H1 (cell line): Measurements from ENCODE around the gene PSMB5. TPM values are rescaled to one million over a fixed set of nuclear protein-coding genes. Genes with fewer than 3 reads are reported as not detected.

Source experiments
- CTCF ChIA-PET: fragments of 300-600 bp; sonication (Branson Sonifier 250); formaldehyde crosslinking; loops from one replicate; lab custom pipeline; 2021; ENCODE audit not compliant: partially characterized antibody; lab: Charles Lee
- POLR2A ChIA-PET: fragments of 300-600 bp; sonication (Branson Sonifier 250); formaldehyde crosslinking; loops from one replicate; lab custom pipeline; 2021; ENCODE audit warnings: inconsistent platforms; ENCODE audit not compliant: partially characterized antibody; lab: Charles Lee
- DNase-seq, 2 experiments: peaks; one replicate each; pipeline versions ENCODE4 v3.0.0 to v3.0.0-alpha.2; 2010 to 2022; ENCODE audit warnings: low spot score in 2 of 2, low read depth in 1 of 2, mixed read lengths in 1 of 2
- FAIRE-seq: peaks from 2 replicates; lab custom pipeline; 2011; peaks lifted over from hg19 to GRCh38; lab: Jason Lieb, UNC
- H2AFZ ChIP-seq: 2 replicates; pipeline ENCODE4 v1.8.1; 2012; ENCODE audit warnings: low read length, inconsistent platforms
- H2AK5ac ChIP-seq: 2 replicates; pipeline ENCODE4 v1.6.1; 2013; ENCODE audit warnings: low read depth, low read length
- H2BK120ac ChIP-seq: replicated peaks from 2 replicates; pipeline ENCODE3; 2013; ENCODE audit warnings: low read depth, low read length, inconsistent platforms
- H2BK12ac ChIP-seq: 2 replicates; pipeline ENCODE4 v1.6.1; 2013; ENCODE audit warnings: low read depth, low read length
- H2BK15ac ChIP-seq: 2 replicates; pipeline ENCODE4 v1.6.1; 2013; ENCODE audit warnings: low read length
- H2BK20ac ChIP-seq: 2 replicates; pipeline ENCODE4 v1.6.1; 2013; ENCODE audit warnings: low read length
- H2BK5ac ChIP-seq: 2 replicates; pipeline ENCODE4 v1.6.1; 2013; ENCODE audit warnings: low read depth, low read length
- H3K14ac ChIP-seq: 2 replicates; pipeline ENCODE4 v1.6.1; 2013; ENCODE audit warnings: inconsistent platforms; ENCODE audit not compliant: insufficient read length
- H3K18ac ChIP-seq: 2 replicates; pipeline ENCODE4 v1.6.1; 2013; ENCODE audit warnings: low read length; ENCODE audit errors: extremely low read depth
- H3K23ac ChIP-seq: 2 replicates; pipeline ENCODE4 v1.6.1; 2013; ENCODE audit warnings: inconsistent platforms; ENCODE audit not compliant: insufficient read length
- H3K23me2 ChIP-seq: 2 replicates; pipeline ENCODE4 v1.6.1; 2013; ENCODE audit warnings: low read depth, low read length
- H3K27ac ChIP-seq: 2 replicates; pipeline ENCODE4 v1.6.1; 2011; ENCODE audit warnings: low read depth, low read length, inconsistent platforms
- H3K27me3 ChIP-seq, 4 experiments: replicated peaks in 1 of 4; 1 replicate in 1 of 4; 2 replicates in 3 of 4; pipeline versions ENCODE4 v1.6.1 to v1.8.1; 2011 to 2013; ENCODE audit warnings: low read length in 3 of 4, mild to moderate bottlenecking in 3 of 4, inconsistent platforms in 2 of 4, mixed read lengths in 2 of 4, moderate library complexity in 1 of 4; ENCODE audit not compliant: control insufficient read depth in 3 of 4, insufficient read depth in 3 of 4; ENCODE audit errors: extremely low read depth in 1 of 4
- H3K36me3 ChIP-seq, 4 experiments: 2 replicates each; pipeline versions ENCODE4 v1.6.1 to v1.8.1; 2011 to 2013; ENCODE audit warnings: mild to moderate bottlenecking in 4 of 4, low read length in 3 of 4, moderate library complexity in 2 of 4, control low read depth in 1 of 4, inconsistent platforms in 1 of 4; ENCODE audit not compliant: insufficient read depth in 4 of 4, control insufficient read depth in 2 of 4
- H3K4ac ChIP-seq: replicated peaks from 2 replicates; pipeline ENCODE3; 2013; ENCODE audit warnings: low read length, low read depth, mixed read lengths, inconsistent platforms; ENCODE audit not compliant: insufficient read length
- H3K4me1 ChIP-seq, 4 experiments: replicated peaks in 1 of 4; 1 replicate in 1 of 4; 2 replicates in 3 of 4; pipeline versions ENCODE4 v1.6.1 to v1.8.1; 2011 to 2013; ENCODE audit warnings: low read length in 3 of 4, inconsistent platforms in 2 of 4, mixed read lengths in 1 of 4; ENCODE audit not compliant: insufficient read depth in 4 of 4, control insufficient read depth in 3 of 4
- H3K4me2 ChIP-seq, 2 experiments: 2 replicates each; pipeline versions ENCODE4 v1.6.1 to v1.8.1; 2011 to 2013; ENCODE audit warnings: low read depth in 2 of 2, low read length in 2 of 2, control low read depth in 1 of 2, inconsistent platforms in 1 of 2, mild to moderate bottlenecking in 1 of 2; ENCODE audit not compliant: insufficient read depth in 1 of 2
- H3K4me3 ChIP-seq, 4 experiments: fragments of 200-600, 300-600 bp in 1 of 4; sonication (generic), shearing (Covaris generic), sonication (Bioruptor Twin) in 1 of 4; 2 replicates each; pipeline versions ENCODE4 v1.5.1 to v1.8.1; 2011 to 2016; ENCODE audit warnings: low read length in 4 of 4, low read depth in 3 of 4, control low read depth in 2 of 4, inconsistent platforms in 2 of 4, mild to moderate bottlenecking in 2 of 4, mixed read lengths in 1 of 4, moderate library complexity in 1 of 4; ENCODE audit not compliant: insufficient read depth in 2 of 4; ENCODE audit errors: extremely low read depth in 1 of 4
- H3K56ac ChIP-seq: replicated peaks from 2 replicates; pipeline ENCODE3; 2013; ENCODE audit warnings: low read depth, mild to moderate bottlenecking, mixed read lengths, low read length, inconsistent platforms; ENCODE audit not compliant: insufficient read length
- H3K79me1 ChIP-seq: 2 replicates; pipeline ENCODE4 v1.6.1; 2013; ENCODE audit warnings: low read depth, low read length, control low read depth
- H3K79me2 ChIP-seq, 2 experiments: 2 replicates each; pipeline versions ENCODE4 v1.6.1 to v1.8.1; 2012 to 2013; ENCODE audit warnings: low read length in 2 of 2, mild to moderate bottlenecking in 2 of 2, inconsistent platforms in 1 of 2; ENCODE audit not compliant: insufficient read depth in 2 of 2, control insufficient read depth in 1 of 2
- H3K9ac ChIP-seq, 4 experiments: replicated peaks in 1 of 4; 1 replicate in 1 of 4; 2 replicates in 3 of 4; pipeline versions ENCODE4 v1.6.1 to v1.8.1; 2011 to 2013; ENCODE audit warnings: low read depth in 3 of 4, low read length in 3 of 4, control low read depth in 2 of 4, mild to moderate bottlenecking in 2 of 4, moderate library complexity in 2 of 4, inconsistent platforms in 1 of 4; ENCODE audit errors: extremely low read depth in 1 of 4
- H3K9me3 ChIP-seq, 2 experiments: 2 replicates each; pipeline versions ENCODE4 v1.6.1 to v1.8.1; 2012 to 2013; ENCODE audit warnings: mild to moderate bottlenecking in 2 of 2, moderate library complexity in 2 of 2, control low read depth in 1 of 2, inconsistent platforms in 1 of 2, low read depth in 1 of 2, low read length in 1 of 2, mixed read lengths in 1 of 2; ENCODE audit not compliant: insufficient read depth in 2 of 2
- H4K20me1 ChIP-seq, 2 experiments: replicated peaks in 1 of 2; 2 replicates each; pipeline versions ENCODE3 to v1.8.1; 2011 to 2013; ENCODE audit warnings: inconsistent platforms in 2 of 2, low read length in 2 of 2, mild to moderate bottlenecking in 1 of 2; ENCODE audit not compliant: insufficient read depth in 2 of 2, control insufficient read depth in 1 of 2
- H4K5ac ChIP-seq: 2 replicates; pipeline ENCODE4 v1.6.1; 2013; ENCODE audit warnings: low read length, low read depth, mixed read lengths, inconsistent platforms; ENCODE audit not compliant: insufficient read length
- H4K8ac ChIP-seq: 2 replicates; pipeline ENCODE4 v1.8.0; 2013; ENCODE audit warnings: mild to moderate bottlenecking, moderate library complexity, low read length, inconsistent platforms; ENCODE audit not compliant: insufficient read depth; ENCODE audit errors: extremely low read depth
- H4K91ac ChIP-seq: replicated peaks from 2 replicates; pipeline ENCODE3; 2013; ENCODE audit warnings: low read length, mixed read lengths, inconsistent platforms; ENCODE audit not compliant: insufficient read length
- ASH2L ChIP-seq: fragments of 200-600, 300-600 bp; sonication (generic); IDR thresholded peaks from one replicate; pipeline ENCODE4 v1.7.1; 2017; ENCODE audit warnings: low read length
- CBX8 ChIP-seq: fragments of 300-800, 300-1000 bp; sonication (generic); IDR thresholded peaks from 2 replicates; pipeline ENCODE4 v1.7.1; 2016; ENCODE audit warnings: low read depth, low read length, borderline replicate concordance
- CHD1 ChIP-seq: IDR thresholded peaks from 2 replicates; pipeline ENCODE4 v1.6.1; 2012; ENCODE audit warnings: low read depth, low read length, improper control_type of control experiment
- JUN ChIP-seq: IDR thresholded peaks from 2 replicates; pipeline ENCODE4 v1.6.1; 2011; ENCODE audit warnings: low read depth, mild to moderate bottlenecking, improper control_type of control experiment, low read length
- KDM1A ChIP-seq: fragments of 200-600, 300-600 bp; sonication (generic); IDR thresholded peaks from 2 replicates; pipeline ENCODE4 v1.7.1; 2016; ENCODE audit warnings: mild to moderate bottlenecking, low read length, borderline replicate concordance
- POU5F1 ChIP-seq: IDR thresholded peaks from 2 replicates; pipeline ENCODE4 v1.6.1; 2011; ENCODE audit warnings: low read depth, mild to moderate bottlenecking, low read length, moderate library complexity
- RXRA ChIP-seq: IDR thresholded peaks from 2 replicates; pipeline ENCODE4 v1.6.1; 2011; ENCODE audit warnings: low read depth, mild to moderate bottlenecking, low read length, moderate library complexity; ENCODE audit not compliant: insufficient read depth
- SIN3A ChIP-seq, 2 experiments: IDR thresholded peaks in 1 of 2; conservative IDR thresholded peaks in 1 of 2; 2 replicates each; pipeline ENCODE4 v1.6.1; 2011 to 2012; ENCODE audit warnings: low read length in 2 of 2, improper control_type of control experiment in 1 of 2, low read depth in 1 of 2, mild to moderate bottlenecking in 1 of 2
- SP1 ChIP-seq: IDR thresholded peaks from 2 replicates; pipeline ENCODE4 v1.6.1; 2011; ENCODE audit warnings: low read depth, low read length
- SP4 ChIP-seq: IDR thresholded peaks from 2 replicates; pipeline ENCODE4 v1.6.1; 2012; ENCODE audit warnings: low read length, inconsistent platforms
- TBP ChIP-seq: IDR thresholded peaks from 2 replicates; pipeline ENCODE4 v1.6.1; 2011; ENCODE audit warnings: low read depth, low read length, improper control_type of control experiment
- WGBS, 2 experiments: shearing (Covaris generic) in 1 of 2; methylation state at CpG; one replicate each; pipeline versions ENCODE4 v1.1.6 to v1.1.7; 2013 to 2015; ENCODE audit warnings: low lambda C conversion rate in 2 of 2, mixed read lengths in 2 of 2, inconsistent platforms in 1 of 2, low coverage in 1 of 2, missing lambda C conversion rate in 1 of 2; ENCODE audit not compliant: insufficient replicate concordance in 2 of 2, insufficient coverage in 1 of 2, insufficient read length in 1 of 2; ENCODE audit errors: extremely low coverage in 1 of 2, missing lambda C conversion rate in 1 of 2; 5-methylcytosine and 5-hydroxymethylcytosine counted together
- polyA plus RNA-seq, 7 experiments: library from polyadenylated mRNA; depleted of rRNA in 3 of 7; stranded (reverse) in 5 of 7; unstranded in 2 of 7; fragments of >200 nt in 5 of 7; fragments of 200-250 nt in 2 of 7; gene quantifications; 1 replicate in 5 of 7; 2 replicates in 1 of 7; 4 replicates in 1 of 7; pipeline versions ENCODE4 v1.2.1 to v1.2.3, GENCODE V29; 2011 to 2013; ENCODE audit warnings: missing spikeins in 2 of 7, mixed read lengths in 2 of 7
- total RNA-seq: library from RNA; stranded (reverse); fragmentation: NEBNext Ultra II Directional; extraction: Animal tissue kit (Norgen Biotek cat#: 25700); gene quantifications from 2 replicates; pipeline ENCODE4 v1.2.1, GENCODE V29; 2021
- TF ChIP-seq, protein P1 (sequence below): IDR thresholded peaks from 2 replicates; pipeline ENCODE4 v1.6.1; 2012; ENCODE audit warnings: inconsistent platforms

PSMB5 gene
- total and polyA plus RNA-seq, 2 of the 8 experiments (the other 6 are each of a cell fraction or from before 2014, with no cell fraction given): 254 to 510 TPM

DNA sequence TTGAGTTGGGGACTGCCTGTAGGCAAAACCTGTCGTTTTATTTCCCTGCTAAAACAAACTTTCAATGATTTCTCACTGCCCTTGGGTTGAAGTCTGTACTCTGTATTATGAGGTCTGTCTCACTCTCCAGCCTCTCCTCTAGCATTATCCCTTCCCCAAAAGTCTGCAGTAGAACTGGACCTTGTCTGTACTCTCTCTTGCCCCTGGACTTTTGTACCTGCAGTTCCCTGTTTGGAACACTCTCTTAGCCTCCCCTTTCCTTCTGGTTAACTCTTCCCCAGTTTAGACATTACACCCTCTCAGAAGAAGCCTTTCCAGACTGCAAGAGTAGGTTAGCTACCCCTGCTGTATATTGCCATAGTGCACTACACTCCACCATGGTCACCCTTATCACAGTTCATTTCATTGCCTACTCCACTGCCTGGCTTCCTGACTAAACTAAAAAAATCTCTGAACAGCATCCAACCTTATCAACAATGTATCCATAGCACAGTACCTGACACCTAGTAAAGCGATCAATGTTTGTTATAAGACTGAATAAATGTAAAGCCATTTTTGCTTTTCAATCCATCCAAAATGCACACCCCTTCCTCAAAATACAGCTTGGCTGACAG is 48.7 kb downstream of the PSMB5 start:
- Histone ChIP-seq H3K4me3 (no peak overlapping the region), H3K4me1 (no peaks in the 10 kb centered on the region), H2BK15ac (no peak overlapping the region), H3K79me1 (no peaks in the 10 kb centered on the region), H2BK5ac (no peak overlapping the region), H3K27me3 (peaks cover 0 to 8% (median 4%) of the 10 kb centered on the region in 4 experiments; a peak in 2 of 7 replicates), H3K9ac (no peak overlapping the region), H2BK120ac (no peak overlapping the region), H4K91ac (no peak overlapping the region), H3K4me2 (no peak overlapping the region), H3K4ac (no peak overlapping the region), H4K5ac (no peak overlapping the region), H2BK12ac (no peak overlapping the region), H3K27ac (no peak overlapping the region), H3K56ac (no peak overlapping the region), H3K79me2 (peaks cover 0 to 13% of the 10 kb centered on the region in 2 experiments; a peak in 2 of 4 replicates), H4K20me1 (no peaks in the 10 kb centered on the region), H3K23ac (no peak overlapping the region), H2AK5ac (no peak overlapping the region), H3K18ac (no peak overlapping the region), H3K36me3 (peaks cover 0 to 6% (median 0%) of the 10 kb centered on the region in 4 experiments; a peak in 1 of 8 replicates), H2AFZ (no peak overlapping the region), H3K14ac (no peak overlapping the region), H2BK20ac (no peak overlapping the region), H3K9me3 (peaks cover 2 to 4% of the 10 kb centered on the region in 2 experiments; a peak in 1 of 4 replicates), H4K8ac (no peak overlapping the region), H3K23me2 (peaks cover 9% of the 10 kb centered on the region)
- ChIA-PET CTCF (interaction anchor here (0.6 to 23.0 kb wide), 39 partner anchors 9 to 1623 kb away, joined by 3 to 785 read pairs (median 6); partner anchors contain the start of genes CDH24, HAUS4, PRMT5 and PSMB11), POLR2A (interaction anchor here (0.6 to 13.2 kb wide), 23 partner anchors 8 to 85 kb away, joined by 3 to 133 read pairs (median 4); partner anchors contain the start of genes HAUS4 and PSMB5)
- DNase-seq (no peak), FAIRE-seq (no peak)
- WGBS, 2 experiments: 62% methylated on average over 2 of the region's 2 CpGs; no CpG with 5 or more reads in 1 of the 2 experiments
- TF ChIP-seq TBP (no peak), POU5F1 (no peak), CHD1 (no peak), JUN (no peak), RXRA (no peak), KDM1A (no peak), SP4 (no peak), ASH2L (no peak), SIN3A (conservative IDR thresholded peaks at IDR 0.05 in 1 of 2, IDR thresholded peaks at IDR 0.05 in 1 of 2; ENCODE audit: low read depth in 1 of 2, low read length in 2 of 2) (no peak), CBX8 (no peak), SP1 (no peak)
- TF ChIP-seq, protein P1, sequence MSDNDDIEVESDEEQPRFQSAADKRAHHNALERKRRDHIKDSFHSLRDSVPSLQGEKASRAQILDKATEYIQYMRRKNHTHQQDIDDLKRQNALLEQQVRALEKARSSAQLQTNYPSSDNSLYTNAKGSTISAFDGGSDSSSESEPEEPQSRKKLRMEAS: no peak
